GM21529 (cell line): Measurements from ENCODE around the gene CNOT3.

ENCODE experiments used
- ATAC-seq: cut with Tn5 transposase; IDR thresholded peaks from one replicate; pipeline ENCODE4 v1.9.1; 2021; ENCODE audit not compliant: unreplicated experiment

CNOT3 gene

DNA sequence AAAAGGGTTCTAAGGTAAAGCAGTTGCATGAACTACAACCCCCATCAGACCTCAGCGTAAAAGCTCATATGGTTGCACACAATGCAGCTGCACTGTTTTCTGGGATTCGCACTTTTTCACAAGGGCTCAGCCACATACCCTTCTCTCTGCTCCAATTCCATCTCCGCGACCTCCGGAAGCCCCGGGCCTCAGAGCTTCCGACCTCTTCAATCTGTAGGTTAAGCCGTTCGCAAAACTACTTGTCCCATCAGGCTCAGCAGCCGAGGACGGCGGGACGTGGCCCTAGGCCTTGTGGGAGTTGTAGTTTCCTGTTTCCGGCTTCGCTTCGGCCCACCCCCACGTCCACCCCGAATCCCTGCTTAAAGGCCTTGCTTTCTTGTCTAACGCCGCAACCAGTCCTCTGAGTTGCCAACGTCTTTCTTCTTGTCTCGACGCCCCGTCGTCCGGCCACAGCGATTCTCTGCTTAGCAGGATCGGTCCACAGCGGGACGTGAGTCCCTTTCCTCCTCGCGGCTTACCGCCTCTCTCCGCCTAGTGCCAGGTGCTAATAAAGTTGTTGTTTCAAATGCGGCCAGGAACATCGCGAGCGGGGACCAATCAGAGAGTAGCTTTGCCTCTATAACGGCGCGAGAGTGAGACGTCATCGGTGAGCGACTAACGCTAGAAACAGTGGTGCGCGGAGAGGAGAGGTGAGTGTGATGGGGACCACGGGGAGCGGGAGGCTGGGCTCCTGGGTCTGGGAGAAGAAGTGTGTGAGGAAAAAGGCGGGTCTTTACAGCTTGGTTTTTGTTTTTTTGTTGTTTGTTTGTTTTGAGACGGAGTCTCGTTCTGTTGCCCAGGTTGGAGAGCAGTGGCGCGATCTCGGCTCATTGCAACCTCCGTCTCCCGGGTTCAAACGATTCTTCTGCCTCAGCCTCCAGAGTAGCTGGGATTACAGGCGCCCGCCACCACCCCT, 22.2 kb upstream of the CNOT3 start, which contains the start of the genes PRPF31 and TFPT:
PRPF31 (plus strand) TSS at position 646 of the 955 bp plus-strand sequence. CDS start 2,525 bp downstream, outside the sequence.
TFPT (minus strand) TSS at position 549 of the 955 bp plus-strand sequence; CDS start at position 161, 388 bp downstream.
- peak; percentile 72 for ATAC-seq

DNA sequence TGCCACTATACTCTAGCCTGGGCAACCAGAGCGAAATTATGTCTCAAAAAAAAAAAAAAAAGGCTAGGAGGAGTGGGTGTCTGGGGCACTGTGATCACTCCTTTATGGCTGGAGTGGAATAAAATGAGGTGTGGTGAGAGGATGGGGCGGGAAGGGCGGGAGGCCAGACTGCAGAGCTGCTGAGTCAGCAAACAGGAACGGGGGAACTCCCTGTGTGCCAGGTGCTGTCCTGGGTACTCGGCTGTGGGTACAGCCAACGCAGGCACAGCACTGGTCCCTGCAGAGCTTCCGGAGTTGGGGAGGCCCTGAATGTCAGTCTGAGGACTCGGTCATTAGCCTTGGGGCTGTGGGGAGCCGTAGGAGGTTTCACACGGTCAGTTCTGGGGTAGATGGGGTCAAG, 16.3 kb upstream of the CNOT3 start:
- no peak for ATAC-seq

DNA sequence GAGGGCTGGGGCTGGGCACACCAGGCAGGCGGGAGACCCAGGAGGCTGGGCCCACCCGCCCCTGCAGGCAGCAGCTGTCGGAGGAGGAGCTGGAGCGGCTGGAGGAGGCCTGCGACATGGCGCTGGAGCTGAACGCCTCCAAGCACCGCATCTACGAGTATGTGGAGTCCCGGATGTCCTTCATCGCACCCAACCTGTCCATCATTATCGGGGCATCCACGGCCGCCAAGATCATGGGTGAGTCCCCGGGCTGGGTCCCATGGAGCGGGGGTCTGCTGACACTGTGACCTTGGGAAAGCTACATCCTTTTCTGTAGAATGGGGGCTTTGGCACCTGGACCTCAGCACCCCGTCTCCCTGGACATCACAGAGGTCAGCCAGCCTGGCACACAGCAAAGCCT, 13.9 kb upstream of the CNOT3 start:
- ATAC-seq, result no peak

DNA sequence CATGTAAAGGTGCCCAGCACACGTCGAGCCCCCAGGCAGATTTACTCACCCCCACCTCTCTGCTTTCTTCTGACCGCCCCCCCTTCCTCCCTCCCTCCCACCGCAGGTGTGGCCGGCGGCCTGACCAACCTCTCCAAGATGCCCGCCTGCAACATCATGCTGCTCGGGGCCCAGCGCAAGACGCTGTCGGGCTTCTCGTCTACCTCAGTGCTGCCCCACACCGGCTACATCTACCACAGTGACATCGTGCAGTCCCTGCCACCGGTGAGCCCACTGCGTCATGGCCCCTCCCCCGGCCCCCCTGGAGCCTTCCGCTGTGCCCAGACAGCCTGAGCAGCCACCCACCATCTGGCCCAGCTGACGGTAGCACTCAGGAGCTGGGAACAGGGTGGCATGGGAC, 13.2 kb upstream of the CNOT3 start:
- no peak for ATAC-seq

DNA sequence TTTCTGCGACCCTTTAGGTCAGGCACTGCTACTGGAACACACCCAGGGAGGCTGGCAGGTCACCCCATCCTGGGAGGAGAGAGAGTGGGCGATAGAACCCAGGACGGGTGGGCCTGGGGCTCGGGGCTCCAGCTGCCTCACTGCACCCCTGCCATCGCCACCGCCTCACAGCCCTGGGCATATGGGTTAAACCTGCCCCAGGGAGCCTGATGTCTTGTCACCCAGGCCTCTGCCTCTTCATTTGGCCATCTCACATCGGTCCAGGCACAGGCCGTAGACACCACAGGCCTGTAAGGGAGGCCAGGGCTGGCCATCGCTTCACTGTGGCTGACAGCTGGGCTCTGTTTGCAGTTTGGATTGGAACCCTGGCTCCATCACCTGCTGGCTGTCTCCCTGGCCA, 11.8 kb upstream of the CNOT3 start:
- ATAC-seq, result no peak

DNA sequence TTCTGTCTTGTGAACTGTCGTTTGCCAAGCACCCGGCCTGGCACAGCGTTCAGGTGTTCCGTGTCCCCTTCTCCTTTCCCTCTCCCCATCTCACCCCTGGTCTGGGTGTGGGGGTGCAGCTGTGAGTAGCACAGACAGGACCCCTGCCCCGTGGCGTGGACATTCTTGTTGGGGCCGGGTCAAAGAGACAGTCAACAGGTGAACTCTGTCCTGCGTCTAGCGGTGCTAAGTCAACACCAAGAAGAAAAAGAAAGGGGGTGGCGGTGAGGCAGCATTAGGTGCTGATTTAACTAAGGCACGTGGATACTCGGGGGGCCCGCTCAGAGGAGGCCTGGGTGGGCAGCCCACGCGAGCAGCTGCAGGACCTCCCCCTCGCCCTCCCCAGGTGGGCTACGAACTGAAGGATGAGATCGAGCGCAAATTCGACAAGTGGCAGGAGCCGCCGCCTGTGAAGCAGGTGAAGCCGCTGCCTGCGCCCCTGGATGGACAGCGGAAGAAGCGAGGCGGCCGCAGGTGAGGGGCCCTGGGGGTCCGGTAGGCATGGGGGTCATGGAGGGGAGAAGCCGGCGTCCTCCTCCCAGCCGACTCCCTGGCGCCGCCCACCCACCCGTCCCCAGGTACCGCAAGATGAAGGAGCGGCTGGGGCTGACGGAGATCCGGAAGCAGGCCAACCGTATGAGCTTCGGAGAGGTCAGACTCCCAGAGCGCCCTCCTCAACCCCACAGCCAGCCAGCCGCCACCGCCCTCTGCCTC, 9.7 kb upstream of the CNOT3 start:
- ATAC-seq, result no peak

DNA sequence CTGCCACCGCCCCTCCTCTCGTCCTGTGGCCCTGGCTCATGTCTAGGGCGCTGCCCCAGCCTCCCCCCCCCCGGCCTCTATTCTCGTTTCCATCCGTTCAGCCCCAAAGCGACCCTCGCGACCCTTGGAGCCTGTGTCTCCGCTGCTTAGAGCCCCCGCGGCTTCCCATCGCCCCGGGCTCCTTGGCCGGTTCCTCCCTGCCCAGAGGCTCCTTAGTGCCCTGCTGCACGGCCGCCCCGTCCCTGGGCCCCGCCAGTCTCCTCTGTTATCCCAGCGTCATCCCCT, 9.2 kb upstream of the CNOT3 start:
- no peak for ATAC-seq

DNA sequence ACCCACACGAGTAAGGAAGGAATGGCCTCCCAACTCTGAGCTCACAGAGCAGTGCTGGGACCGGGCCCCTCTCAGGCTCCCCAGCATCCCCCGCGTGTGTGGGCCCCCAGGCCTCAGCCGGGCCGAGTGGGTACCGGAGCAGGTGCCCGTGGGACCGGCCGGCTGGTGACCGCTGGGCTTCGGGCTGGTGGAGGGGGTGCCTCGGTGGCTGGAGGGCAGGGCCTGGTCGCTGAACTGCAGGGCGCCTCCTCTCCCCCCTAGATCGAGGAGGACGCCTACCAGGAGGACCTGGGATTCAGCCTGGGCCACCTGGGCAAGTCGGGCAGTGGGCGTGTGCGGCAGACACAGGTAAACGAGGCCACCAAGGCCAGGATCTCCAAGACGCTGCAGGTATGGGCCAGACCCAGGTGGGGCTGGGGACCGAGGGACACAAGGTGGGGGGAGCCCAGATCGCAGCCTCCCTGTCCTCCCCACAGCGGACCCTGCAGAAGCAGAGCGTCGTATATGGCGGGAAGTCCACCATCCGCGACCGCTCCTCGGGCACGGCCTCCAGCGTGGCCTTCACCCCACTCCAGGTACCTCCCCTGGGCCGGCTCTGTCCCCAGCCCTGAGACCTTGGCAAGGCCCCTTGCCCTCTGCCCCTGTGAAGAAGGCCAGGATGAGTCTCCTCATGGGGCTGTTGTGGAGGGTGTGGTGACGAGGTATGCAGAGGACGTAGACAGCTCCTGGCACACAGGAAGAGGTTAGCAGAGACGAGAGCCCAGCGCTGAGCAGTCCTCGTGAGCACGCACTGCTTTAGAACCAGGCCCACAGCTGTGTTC, 8.6 kb upstream of the CNOT3 start:
- ATAC-seq, result no peak

DNA sequence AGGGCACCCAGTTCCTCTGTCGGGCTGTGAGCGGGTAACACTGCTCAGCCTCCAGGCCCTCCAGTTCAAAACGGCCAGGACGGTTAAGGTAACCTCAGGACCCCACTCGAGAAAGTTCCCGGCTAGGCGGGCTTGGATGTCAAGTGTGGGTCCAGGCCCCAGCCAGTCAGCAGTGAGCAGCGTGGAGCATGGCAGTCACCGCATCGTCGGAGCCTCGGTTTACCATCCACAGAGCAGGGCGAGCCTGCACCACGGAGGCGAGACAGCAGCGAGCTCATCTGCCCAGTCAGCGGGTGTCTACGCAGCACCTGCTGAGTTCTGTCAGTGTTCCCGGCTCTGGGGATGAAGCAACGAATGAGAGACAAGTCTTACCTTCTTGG, 8.0 kb upstream of the CNOT3 start:
- no peak for ATAC-seq

DNA sequence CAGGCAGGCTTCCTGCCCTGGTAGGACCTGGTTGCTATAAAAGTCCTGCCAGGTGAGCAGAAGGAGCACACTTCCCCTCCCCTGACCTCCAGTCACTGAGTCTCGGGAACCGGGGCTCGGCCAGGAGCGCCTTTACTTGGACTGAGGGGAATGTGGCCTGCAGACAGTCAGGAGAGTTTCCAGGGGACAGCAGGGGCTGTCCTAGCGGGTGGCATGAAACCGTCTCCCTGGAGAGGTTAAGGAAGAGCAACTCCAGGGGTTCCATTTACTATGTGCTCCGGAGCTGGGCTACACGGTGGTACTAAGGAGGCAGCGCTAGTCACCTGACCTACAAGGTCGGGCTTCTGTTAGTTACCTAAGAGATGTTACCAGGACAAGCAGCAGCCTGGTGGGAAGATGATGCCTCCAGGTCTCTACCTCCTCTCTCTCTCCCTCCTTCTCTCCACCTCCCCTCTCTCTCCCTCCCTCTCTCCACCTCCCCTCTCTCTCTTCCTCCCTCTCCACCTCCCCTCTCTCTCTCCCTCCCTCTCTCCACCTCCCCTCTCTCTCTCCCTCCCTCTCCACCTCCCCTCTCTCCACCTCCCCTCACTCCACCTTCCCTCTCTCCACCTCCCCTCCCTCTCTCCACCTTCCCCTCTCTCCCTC, 4.1 kb upstream of the CNOT3 start:
- ATAC-seq, result no peak

DNA sequence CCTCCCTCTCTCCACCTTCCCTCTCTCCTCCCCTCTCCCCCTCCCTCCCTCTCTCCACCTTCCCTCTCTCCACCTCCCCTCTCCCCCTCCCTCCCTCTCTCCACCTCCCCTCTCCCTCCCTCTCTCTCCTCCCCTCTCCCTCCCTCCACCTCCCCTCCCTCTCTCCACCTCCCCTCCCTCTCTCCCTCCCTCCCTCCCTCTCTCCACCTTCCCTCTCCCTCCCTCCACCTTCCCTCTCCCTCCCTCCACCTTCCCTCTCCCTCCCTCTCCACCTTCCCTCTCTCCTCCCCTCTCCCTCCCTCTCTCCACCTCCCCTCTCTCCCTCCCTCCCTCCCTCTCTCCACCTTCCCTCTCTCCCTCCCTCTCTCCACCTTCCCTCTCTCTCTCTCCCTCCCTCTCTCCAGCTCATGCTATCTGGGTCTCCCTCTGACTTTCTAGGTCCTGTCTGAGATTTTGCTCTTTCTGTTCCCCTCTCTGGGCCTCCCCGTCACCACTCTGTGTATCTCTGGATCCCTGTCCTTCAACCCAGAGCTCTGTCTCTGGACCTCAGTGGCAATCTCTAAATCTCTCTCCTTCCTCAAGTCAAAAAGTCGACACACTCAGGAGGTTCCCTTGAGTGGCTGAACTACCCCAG, 3.5 kb upstream of the CNOT3 start:
- ATAC-seq, result no peak

DNA sequence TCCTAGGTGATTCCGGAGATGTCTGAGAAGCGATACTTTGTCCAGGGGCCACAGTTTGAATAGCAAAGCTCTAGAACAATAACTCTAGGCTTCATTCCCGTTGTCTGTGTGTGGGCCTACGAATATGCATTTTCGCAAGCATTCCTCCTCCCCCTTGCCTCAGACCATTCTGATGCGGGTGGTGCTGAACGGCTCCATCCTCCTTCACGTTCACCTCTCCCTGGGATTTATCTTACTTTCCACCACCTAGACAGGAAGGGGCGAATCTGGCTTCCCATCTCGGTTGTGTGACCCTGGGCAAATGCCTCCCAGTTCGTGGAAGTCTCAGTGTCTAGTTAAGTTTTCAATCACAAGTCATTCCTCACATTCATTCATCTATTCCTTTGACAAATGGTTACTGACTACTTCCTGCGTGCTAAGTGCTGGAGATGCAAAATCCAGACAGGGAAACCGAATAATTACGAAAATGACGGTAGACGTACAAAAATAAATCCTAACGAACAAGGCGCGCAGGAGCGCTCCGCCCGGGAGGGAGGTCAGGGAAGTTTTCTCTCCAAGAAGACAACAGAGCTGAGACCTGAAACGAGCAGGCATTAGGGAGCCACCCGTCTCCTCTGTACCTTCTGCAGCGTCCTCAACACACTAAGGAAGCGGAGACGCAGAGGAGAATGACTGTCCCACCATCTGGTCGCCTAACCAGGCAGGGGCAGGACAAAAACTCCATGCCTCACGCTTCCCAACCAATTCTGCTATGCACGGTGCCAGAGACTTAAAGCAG, 1.3 kb upstream of the CNOT3 start:
- ATAC-seq, result no peak

DNA sequence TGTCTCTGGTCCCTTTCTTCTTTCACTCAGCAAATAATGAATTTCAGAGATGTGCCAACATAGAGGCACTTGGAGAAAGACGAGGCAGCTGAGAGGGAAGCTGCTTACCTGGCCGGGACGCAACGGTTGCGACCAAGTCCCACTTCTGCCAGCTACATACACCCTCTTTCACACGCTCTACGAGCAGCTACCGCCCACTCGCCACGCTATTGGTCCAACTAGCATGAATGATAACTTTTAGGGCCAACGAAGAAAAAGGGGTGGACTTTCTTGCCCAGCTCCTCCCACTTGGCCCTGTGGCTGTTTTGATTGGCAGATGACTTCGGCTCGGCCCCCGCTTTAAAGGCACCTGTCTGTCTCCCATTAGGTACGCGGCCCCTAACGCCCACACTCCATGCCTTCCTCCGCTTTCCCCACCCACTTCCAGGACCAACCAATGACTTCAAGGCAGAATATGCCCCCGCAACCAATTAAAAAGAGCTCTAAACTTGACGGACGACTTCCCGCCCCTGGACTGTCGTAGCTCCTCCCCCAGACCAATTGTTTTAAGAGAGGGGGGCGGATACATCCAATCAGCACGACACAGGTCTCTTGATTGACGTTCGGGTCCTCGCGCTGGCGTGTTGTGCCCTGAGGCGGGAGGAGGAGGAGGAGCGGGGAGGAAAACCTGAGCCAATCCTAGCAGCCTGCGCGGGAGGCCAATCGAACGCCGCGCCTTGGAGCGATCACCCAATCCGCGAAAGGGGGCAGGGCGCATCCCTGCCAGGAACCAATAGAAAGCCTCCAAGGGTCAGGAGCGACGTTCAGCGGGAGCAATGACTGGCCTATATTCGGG, 481 bp upstream of the CNOT3 start:
- peak; percentile 76 for ATAC-seq

DNA sequence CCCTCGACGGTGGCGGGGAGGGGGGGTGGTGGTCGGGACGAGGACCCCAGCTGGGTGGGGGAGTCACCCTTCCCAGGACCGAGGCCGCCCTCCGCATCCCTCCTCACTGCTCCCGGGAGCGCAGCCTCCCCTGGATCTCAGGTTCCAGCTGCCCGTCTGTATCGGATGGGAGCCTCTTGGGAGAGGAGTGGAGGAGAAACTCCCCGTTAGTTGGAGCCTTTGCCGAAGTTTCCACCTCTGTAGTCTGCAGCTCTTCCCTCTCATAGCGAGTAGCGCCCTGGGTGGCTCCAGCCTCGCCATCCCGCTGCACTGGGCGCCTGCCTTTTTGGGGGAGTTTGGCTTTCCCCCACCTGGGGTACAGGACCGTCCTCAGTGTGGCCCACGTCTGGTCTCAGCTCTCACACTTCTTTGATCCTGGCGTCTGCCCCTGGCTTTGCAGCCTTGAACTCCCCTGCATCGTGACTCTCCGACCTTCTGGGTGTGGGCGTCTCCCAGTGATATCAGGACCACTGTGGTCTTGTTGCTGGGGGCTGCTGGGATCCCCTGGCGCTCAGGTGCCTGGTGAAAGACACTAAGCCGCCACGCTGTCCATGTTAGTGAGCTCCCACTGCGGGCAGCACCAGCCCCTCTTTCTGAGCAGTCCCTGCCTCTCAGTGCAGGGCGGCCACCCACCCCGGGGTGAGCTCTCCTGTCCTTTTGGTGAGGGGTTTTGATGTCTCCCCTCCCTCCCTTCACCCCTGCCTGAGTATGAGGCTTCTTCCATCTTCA, 1.1 kb downstream of the CNOT3 start:
- no peak for ATAC-seq

DNA sequence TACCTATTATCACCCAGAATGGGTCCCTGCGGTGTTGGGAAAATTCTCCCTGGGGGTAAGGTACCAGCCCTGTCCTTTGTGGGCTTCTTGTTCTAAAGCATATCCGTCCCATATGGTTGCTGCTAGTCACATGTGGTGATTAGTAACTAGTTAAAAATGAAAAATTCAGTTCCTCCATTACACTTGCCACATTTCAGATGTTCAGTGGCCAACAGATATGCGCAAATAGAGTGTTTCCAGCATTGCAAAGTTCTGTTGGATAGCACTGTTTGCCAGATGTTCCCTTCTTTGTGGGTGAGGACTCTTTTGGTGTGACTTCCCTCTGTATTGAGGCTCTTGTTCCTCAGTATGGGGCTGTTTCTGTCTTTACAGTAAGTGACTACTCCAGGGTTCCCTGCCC, 3.8 kb downstream of the CNOT3 start:
- ATAC-seq, result no peak

DNA sequence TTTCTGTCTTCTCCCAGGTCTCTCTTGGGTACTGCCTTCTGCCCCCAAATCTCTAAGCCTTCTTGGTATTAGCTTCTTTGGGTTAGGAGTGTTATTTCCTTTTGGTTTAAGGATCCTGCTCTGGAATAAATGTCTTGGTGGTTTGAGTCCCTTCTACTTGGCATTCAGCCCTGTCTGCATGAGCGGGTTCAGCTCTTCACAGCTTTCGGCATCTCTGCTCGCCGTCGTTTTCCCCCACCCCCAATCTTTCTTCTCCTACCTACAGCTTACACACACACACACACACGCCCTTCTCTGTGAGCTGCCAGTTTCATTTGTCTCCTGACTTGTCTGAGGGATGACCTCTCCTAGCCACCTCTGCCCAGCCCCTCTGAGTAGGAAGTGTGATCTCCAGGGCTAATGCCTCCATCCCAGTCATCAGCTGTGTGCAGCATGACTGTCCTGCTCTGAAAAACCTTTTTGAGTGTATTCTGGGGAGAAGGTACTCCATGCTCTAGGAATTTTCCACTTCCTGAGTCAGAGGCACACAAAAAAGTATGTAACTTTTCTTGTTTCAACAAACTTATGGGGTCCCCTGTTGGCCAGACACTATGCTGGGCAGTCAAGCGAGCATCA, 4.7 kb downstream of the CNOT3 start:
- no peak for ATAC-seq

DNA sequence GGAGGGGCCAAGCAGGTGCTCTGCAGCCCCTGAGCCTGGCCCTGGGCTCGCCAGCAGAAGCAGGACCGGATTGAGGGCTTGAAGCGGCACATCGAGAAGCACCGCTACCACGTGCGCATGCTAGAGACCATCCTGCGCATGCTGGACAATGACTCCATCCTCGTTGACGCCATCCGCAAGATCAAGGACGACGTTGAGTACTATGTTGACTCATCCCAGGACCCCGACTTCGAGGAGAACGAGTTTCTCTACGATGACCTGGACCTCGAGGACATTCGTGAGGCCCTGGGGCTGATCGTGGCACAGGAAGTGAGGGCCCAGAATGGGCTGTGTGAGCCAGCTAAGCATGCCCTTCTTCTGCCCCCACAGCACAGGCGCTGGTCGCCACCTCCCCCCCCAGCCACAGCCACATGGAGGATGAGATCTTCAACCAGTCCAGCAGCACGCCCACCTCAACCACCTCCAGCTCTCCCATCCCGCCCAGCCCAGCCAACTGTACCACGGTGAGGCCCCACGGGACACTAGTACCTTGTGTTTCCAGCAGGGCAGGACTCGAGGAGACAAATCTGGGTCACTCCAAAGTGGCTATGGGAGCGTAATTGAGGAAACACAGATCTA, 8.1 kb downstream of the CNOT3 start:
- ATAC-seq, result no peak
